ENCODE data around the gene TTLL11. TPM values are rescaled to one million over a fixed set of nuclear protein-coding genes. Genes with fewer than 3 reads are reported as not detected.
A peak's percentile ranks its signal among the peaks of the same experiment; 100 is the strongest.

TTLL11 gene
- total RNA-seq, 1 experiment from 2014 or later, result 1.5 TPM

GRCh38 chr9:121992571-121993212, 100.4 kb downstream of the TTLL11 start:
- Mint-ChIP-seq H3K4me3 (no peak overlapping the region), H3K27ac (no peak overlapping the region), H3K27me3 (ENCODE audit: low read depth) (peaks cover 35% of the 10 kb centered on the region), H3K9me3 (no peaks in the 10 kb centered on the region), H3K4me1 (peaks cover 0 to 2% of the 10 kb centered on the region in 2 experiments; a peak in 1 of 4 replicates), H3K36me3 (ENCODE audit: insufficient read depth in 1 of 3, low read depth in 3 of 3) (no peaks in the 10 kb centered on the region)
- Histone ChIP-seq H4K8ac (replicated peaks; ENCODE audit: insufficient read length, low read depth, low read length) (no peak overlapping the region), H3K79me2 (ENCODE audit: insufficient read depth, low read length) (no peaks in the 10 kb centered on the region), H3K18ac (ENCODE audit: insufficient read length, low read depth, low read length) (no peak overlapping the region), H2BK12ac (ENCODE audit: insufficient read length, low read depth, low read length) (no peak overlapping the region), H3K4me2 (ENCODE audit: insufficient read depth, insufficient read length, low read length) (no peak overlapping the region), H2BK120ac (ENCODE audit: low read depth, low read length, poor library complexity, severe bottlenecking) (no peak overlapping the region), H3K4me1 (ENCODE audit: insufficient read depth, low read length) (no peaks in the 10 kb centered on the region), H3K4ac (ENCODE audit: low read depth, low read length) (no peak overlapping the region), H3K27me3 (ENCODE audit: insufficient read depth, low read length) (no peaks in the 10 kb centered on the region), H3K23me2 (ENCODE audit: insufficient read length, low read depth, low read length, poor library complexity, severe bottlenecking) (no peaks in the 10 kb centered on the region), H2BK5ac (ENCODE audit: insufficient read length, low read length) (no peak overlapping the region), H2AK5ac (ENCODE audit: insufficient read length, low read length) (no peak overlapping the region), H2AFZ (ENCODE audit: low read length) (no peak overlapping the region), H3K56ac (ENCODE audit: insufficient read length, low read depth, low read length) (no peak overlapping the region), H3K79me1 (ENCODE audit: insufficient read depth, low read depth, low read length, poor library complexity, severe bottlenecking) (no peaks in the 10 kb centered on the region), H3T11ph (ENCODE audit: low read length) (no peak overlapping the region), H3K23ac (ENCODE audit: insufficient read length, low read depth, low read length) (no peak overlapping the region), H3K27ac (ENCODE audit: insufficient read length, low read depth, low read length) (no peak overlapping the region), H4K20me1 (ENCODE audit: control insufficient read depth, insufficient read depth, insufficient read length) (no peaks in the 10 kb centered on the region), H3K9me3 (ENCODE audit: control insufficient read depth, low read depth, low read length) (no peaks in the 10 kb centered on the region), H2BK15ac (ENCODE audit: low read depth, low read length) (no peak overlapping the region), H3K9ac (ENCODE audit: extremely low read depth, insufficient read length, low read length) (no peak overlapping the region), H4K91ac (ENCODE audit: insufficient read length, low read depth, low read length) (no peak overlapping the region), H4K5ac (ENCODE audit: insufficient read length, low read depth, low read length) (no peak overlapping the region), H2BK20ac (ENCODE audit: low read depth, low read length, poor library complexity, severe bottlenecking) (no peak overlapping the region), H3K14ac (ENCODE audit: insufficient read depth, low read length) (no peak overlapping the region)
- peak; percentile 55 for DNase-seq
- peak; percentile 90 for TF ChIP-seq CTCF (conservative IDR thresholded peaks at IDR 0.05)
- WGBS (ENCODE audit: extremely low coverage, insufficient read length, low lambda C conversion rate), result no CpG with 5 or more reads among the region's 8 CpGs

Data from H9 (cell line).